HEK293T (cell line): Measurements from ENCODE around the gene DNAH7.

Source experiments
- CTCF ChIA-PET: fragments of 350-600 bp; formaldehyde crosslinking; extraction: SDS; loops from one replicate; lab custom pipeline; 2021; ENCODE audit warnings: antibody characterized with exemption, inconsistent platforms; lab: Yijun Ruan, JAX
- POLR2A ChIA-PET: fragments of 350-600 bp; formaldehyde crosslinking; extraction: SDS; loops from one replicate; lab custom pipeline; 2020; ENCODE audit warnings: antibody characterized with exemption, inconsistent platforms; lab: Yijun Ruan, JAX
- DNase-seq: peaks from one replicate; pipeline ENCODE4 v3.0.0; 2012; ENCODE audit warnings: mixed read lengths; ENCODE audit errors: extremely low spot score
- ARNT ChIP-seq: fragments of 450-650 bp; IDR thresholded peaks from 2 replicates; pipeline ENCODE4 v1.6.1; 2017; ENCODE audit warnings: mild to moderate bottlenecking
- BHLHE40 ChIP-seq: fragments of 450-650 bp; IDR thresholded peaks from 2 replicates; pipeline ENCODE4 v1.6.1; 2016; ENCODE audit warnings: mild to moderate bottlenecking, moderate library complexity, borderline replicate concordance
- CTBP1 ChIP-seq: fragments of 450-650 bp; IDR thresholded peaks from 2 replicates; pipeline ENCODE4 v1.6.1; 2016; ENCODE audit warnings: borderline replicate concordance
- ELF4 ChIP-seq: fragments of 450-650 bp; IDR thresholded peaks from 2 replicates; pipeline ENCODE4 v1.6.1; 2017; ENCODE audit warnings: antibody characterized with exemption
- FOXA1 ChIP-seq: fragments of 450-650 bp; IDR thresholded peaks from 2 replicates; pipeline ENCODE4 v1.6.1; 2016; ENCODE audit warnings: mild to moderate bottlenecking
- FOXK2 ChIP-seq: fragments of 450-650 bp; IDR thresholded peaks from 2 replicates; pipeline ENCODE4 v1.6.1; 2016; ENCODE audit warnings: mild to moderate bottlenecking
- FOXM1 ChIP-seq: fragments of 450-650 bp; IDR thresholded peaks from 2 replicates; pipeline ENCODE4 v1.6.1; 2017; ENCODE audit warnings: mild to moderate bottlenecking, borderline replicate concordance
- HDGF ChIP-seq: fragments of 450-650 bp; IDR thresholded peaks from 2 replicates; pipeline ENCODE4 v1.6.1; 2017; ENCODE audit warnings: antibody characterized with exemption, borderline replicate concordance
- L3MBTL2 ChIP-seq: fragments of 450-650 bp; conservative IDR thresholded peaks from 2 replicates; pipeline ENCODE4 v1.6.1; 2016; ENCODE audit warnings: mild to moderate bottlenecking
- LEF1 ChIP-seq: fragments of 450-650 bp; IDR thresholded peaks from 2 replicates; pipeline ENCODE4 v1.6.1; 2017; ENCODE audit warnings: mild to moderate bottlenecking, borderline replicate concordance
- NFRKB ChIP-seq: fragments of 450-650 bp; IDR thresholded peaks from 2 replicates; pipeline ENCODE4 v1.6.1; 2016; ENCODE audit warnings: mild to moderate bottlenecking, moderate library complexity
- SP1 ChIP-seq: fragments of 450-650 bp; IDR thresholded peaks from 2 replicates; pipeline ENCODE4 v1.6.1; 2017
- SUZ12 ChIP-seq: fragments of 450-650 bp; IDR thresholded peaks from 2 replicates; pipeline ENCODE4 v1.6.1; 2016; ENCODE audit warnings: mild to moderate bottlenecking
- TARDBP ChIP-seq: fragments of 450-650 bp; IDR thresholded peaks from 2 replicates; pipeline ENCODE4 v1.6.1; 2016
- ZNF384 ChIP-seq: fragments of 450-650 bp; IDR thresholded peaks from 2 replicates; pipeline ENCODE4 v1.6.1; 2016
- TF ChIP-seq, protein P1 (sequence below): fragments of 450-650 bp; IDR thresholded peaks from 2 replicates; pipeline ENCODE4 v1.6.1; 2016

Gene DNAH7

DNA sequence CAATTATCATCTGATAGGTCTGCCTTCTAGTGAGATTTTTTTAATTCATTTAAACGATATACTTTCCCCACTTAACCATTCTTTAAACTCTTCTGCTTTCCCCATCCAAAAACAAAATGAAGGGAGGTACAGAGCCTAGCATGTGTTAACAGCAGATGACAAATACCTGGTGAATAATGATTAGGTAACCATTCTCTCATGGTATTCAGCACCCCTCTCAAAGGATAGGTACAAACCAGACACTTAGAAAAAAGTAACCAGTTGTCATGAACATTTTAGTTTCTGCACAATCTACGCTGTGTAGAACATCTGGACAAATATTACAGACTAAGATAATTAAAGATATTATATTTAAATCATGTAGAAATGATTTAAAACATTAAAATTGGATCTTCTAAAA, 56.3 kb downstream of the DNAH7 start:
- TF ChIP-seq CTBP1: no peak
- no peak for TF ChIP-seq NFRKB
- no peak for TF ChIP-seq ZNF384
- TF ChIP-seq L3MBTL2: no peak
- TF ChIP-seq LEF1: no peak
- TF ChIP-seq SP1: no peak
- no peak for TF ChIP-seq TARDBP
- no peak for TF ChIP-seq ARNT
- TF ChIP-seq ELF4: no peak
- TF ChIP-seq, protein P1, sequence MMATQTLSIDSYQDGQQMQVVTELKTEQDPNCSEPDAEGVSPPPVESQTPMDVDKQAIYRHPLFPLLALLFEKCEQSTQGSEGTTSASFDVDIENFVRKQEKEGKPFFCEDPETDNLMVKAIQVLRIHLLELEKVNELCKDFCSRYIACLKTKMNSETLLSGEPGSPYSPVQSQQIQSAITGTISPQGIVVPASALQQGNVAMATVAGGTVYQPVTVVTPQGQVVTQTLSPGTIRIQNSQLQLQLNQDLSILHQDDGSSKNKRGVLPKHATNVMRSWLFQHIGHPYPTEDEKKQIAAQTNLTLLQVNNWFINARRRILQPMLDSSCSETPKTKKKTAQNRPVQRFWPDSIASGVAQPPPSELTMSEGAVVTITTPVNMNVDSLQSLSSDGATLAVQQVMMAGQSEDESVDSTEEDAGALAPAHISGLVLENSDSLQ: no peak
- TF ChIP-seq FOXM1: no peak
- TF ChIP-seq HDGF: no peak
- no peak for TF ChIP-seq SUZ12
- TF ChIP-seq BHLHE40: no peak
- TF ChIP-seq FOXK2: no peak
- TF ChIP-seq FOXA1: no peak
- ChIA-PET POLR2A (no interaction called here), CTCF (no interaction called here)
- no peak for DNase-seq

DNA sequence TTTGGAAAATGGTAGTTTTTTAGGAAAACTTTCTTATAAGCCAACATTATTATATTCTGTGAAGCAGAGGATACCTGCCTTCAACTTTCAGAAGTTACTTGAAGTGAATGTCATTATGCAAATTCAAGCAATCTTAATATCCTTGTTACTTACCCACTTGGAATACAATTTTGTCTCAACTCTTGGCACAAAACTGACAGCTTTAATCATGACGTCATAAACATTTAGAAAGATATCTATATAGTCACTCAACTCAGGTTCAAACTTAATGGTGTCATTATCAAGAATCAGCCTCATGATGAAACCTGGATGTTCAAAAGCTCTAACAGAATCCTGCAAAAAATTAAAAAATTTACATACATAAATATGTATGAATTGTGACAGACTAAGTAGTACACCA, 68.1 kb downstream of the DNAH7 start:
- ChIA-PET POLR2A (no interaction called here), CTCF (no interaction called here)
- no peak for DNase-seq
- no peak for TF ChIP-seq NFRKB
- no peak for TF ChIP-seq LEF1
- TF ChIP-seq CTBP1: no peak
- no peak for TF ChIP-seq HDGF
- no peak for TF ChIP-seq BHLHE40
- no peak for TF ChIP-seq TARDBP
- TF ChIP-seq FOXM1: no peak
- TF ChIP-seq L3MBTL2: no peak
- no peak for TF ChIP-seq FOXK2
- no peak for TF ChIP-seq ARNT
- TF ChIP-seq SP1: no peak
- no peak for TF ChIP-seq ZNF384
- TF ChIP-seq SUZ12: no peak
- TF ChIP-seq, protein P1: no peak
- TF ChIP-seq ELF4: no peak
- TF ChIP-seq FOXA1: no peak

DNA sequence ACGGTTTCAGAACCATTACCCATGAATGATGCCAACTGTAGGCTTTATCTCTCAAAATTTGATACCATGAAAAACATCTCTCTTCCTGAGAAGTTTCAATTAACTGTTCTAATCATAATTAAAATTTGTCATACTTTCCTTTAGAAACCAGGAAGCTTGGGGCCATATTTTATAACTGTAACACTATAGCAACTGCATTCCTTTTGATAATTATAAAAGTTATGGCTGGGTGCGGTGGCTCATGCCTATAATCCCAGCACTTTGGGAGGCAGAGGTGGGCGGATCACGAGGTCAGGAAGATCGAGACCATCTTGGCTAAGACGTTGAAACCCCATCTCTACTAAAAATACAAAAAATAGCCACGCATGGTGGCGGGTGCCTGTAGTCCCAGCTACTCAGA, 70.6 kb downstream of the DNAH7 start:
- no peak for DNase-seq
- POLR2A ChIA-PET: no interaction called here
- no peak for TF ChIP-seq L3MBTL2
- no peak for TF ChIP-seq ARNT
- no peak for TF ChIP-seq TARDBP
- no peak for TF ChIP-seq FOXA1
- TF ChIP-seq CTBP1: no peak
- CTCF ChIA-PET: no interaction called here

DNA sequence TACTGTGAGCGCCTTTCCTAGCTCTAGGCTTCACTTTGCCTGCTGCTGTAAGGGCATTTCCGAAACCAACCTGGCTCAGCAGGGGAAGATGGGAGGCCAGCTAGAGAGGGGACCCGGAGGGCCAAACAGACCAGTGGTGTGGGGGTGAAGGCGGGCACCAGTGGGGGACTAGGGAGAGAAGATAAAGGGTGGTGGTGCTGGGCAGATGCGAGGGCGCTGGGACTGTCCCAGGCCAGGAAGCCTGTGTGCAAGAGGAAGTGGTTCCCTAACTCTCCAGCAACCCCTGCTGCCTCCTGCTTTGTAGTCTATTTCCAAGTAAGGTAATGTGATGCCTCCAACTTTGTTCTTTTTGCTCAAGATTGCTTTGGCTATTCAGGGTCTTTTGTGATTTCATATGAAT, 73.1 kb downstream of the DNAH7 start:
- TF ChIP-seq BHLHE40 (no peak), LEF1 (no peak), TARDBP (no peak), HDGF (no peak), ELF4 (no peak)
- CTCF ChIA-PET: no interaction called here

DNA sequence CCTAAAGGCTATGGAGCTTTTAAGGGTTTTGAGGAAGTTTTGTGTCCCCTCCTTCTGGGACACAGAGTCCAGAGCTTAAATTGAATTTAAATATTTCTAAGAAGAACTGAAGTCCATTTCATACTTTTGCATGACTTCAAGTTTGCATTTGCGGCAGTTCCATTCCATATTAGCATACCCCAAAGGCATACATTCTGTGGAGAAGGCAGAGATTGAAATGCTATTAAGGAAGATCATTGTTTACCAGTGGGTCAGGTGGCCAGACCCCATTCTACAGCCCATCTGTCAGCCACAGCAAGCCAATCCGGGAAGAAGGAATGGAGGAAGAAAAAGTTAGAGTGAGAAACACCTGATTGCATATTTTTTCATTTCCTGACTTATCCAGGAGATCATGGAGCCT, 75.0 kb downstream of the DNAH7 start:
- TF ChIP-seq FOXK2 (no peak), ARNT (no peak), FOXA1 (no peak), CTBP1 (no peak), LEF1 (no peak), L3MBTL2 (no peak), FOXM1 (no peak), BHLHE40 (no peak)
- POLR2A ChIA-PET: no interaction called here
- DNase-seq: no peak
- CTCF ChIA-PET: no interaction called here

More for the DNA sequence above, 73.1 kb downstream of the DNAH7 start:
- DNase-seq: no peak
- POLR2A ChIA-PET: no interaction called here

DNA sequence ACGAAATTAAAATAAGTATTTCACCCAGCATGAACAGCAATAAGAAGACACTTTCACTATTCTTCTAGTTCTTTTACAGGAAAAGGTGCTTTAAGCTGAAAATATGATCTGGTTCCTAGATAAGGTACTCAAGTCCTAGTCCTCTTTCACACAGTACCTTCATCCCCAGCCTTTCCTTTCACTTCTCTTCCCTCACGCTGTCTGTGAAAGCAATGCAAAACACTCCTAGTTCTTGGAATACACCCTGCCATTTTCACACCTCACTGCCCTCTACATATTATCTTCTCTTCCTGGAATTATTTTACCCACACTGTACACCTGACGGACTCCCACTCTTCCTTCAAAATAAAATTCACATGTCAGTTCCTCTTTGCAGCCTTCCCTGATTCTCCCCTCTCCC, 82.9 kb downstream of the DNAH7 start:
- CTCF ChIA-PET: no interaction called here
- TF ChIP-seq FOXK2 (no peak), ARNT (no peak), LEF1 (no peak), ELF4 (no peak), SUZ12 (no peak), FOXM1 (no peak), SP1 (no peak), HDGF (no peak), NFRKB (no peak), CTBP1 (no peak), L3MBTL2 (no peak), FOXA1 (no peak), TARDBP (no peak)
- TF ChIP-seq, protein P1: no peak
- POLR2A ChIA-PET: no interaction called here
- no peak for DNase-seq

DNA sequence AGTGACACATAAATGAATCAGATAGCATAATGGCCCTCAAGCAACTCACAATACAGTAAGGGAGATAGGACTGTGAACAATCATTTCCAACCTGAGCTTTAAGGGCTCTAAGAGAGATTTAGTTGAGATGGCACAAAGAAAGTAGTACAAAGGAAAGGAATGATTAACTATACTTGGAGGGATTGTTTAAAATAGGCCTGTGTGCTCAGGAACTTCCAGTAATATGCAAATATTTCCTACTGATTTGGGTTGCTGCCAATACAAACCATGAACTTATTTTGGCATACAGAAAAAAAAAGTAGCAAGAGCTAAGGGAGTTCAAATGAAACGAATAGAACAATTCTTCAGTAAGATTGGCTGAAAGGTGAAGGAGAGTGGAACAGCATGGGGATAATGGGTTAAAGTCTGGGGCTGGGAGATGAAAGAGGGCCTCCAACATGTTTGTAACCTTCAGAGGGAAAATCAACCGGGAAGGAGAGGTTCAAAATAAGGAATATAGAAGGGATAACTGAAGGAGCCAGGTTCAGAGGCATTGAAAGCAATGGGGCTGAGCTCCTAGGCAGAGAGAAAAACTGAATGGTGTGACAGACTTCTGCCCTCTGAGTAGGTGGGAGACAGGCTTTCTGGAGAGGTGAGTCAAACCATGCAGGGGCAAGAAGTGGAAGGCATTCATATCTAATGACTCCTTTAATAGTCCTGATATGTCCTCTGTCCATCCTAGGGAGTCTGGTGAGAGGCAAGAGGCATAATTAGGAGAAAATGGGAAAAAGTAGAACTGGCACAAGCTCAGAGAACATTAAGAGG, 83.5 kb downstream of the DNAH7 start:
- CTCF ChIA-PET: no interaction called here
- TF ChIP-seq LEF1: no peak
- no peak for TF ChIP-seq BHLHE40
- no peak for TF ChIP-seq SUZ12
- TF ChIP-seq FOXM1: no peak
- no peak for TF ChIP-seq ZNF384
- TF ChIP-seq NFRKB: no peak
- no peak for TF ChIP-seq L3MBTL2
- no peak for TF ChIP-seq TARDBP
- TF ChIP-seq ELF4: no peak
- TF ChIP-seq, protein P1: no peak
- no peak for TF ChIP-seq HDGF
- no peak for TF ChIP-seq CTBP1
- no peak for TF ChIP-seq SP1
- no peak for TF ChIP-seq FOXK2
- TF ChIP-seq ARNT: no peak
- DNase-seq: no peak
- POLR2A ChIA-PET: no interaction called here
